Lower lobe of right lung (tissue), 2 donors: ENCODE results near the gene LIN9. TPM values are rescaled to one million over a fixed set of nuclear protein-coding genes. Genes with fewer than 3 reads are reported as not detected.
"Not testable (repeated sequence)": the region's sequence is repeated elsewhere in the genome, so short reads cannot be mapped to it uniquely, and the experiment has no call there.

Experiments used
- ATAC-seq, 2 donors: fragments of 200-7000 bp; cut with Tn5 transposase; one replicate each; pipeline ENCODE4 v1.9.1; 2020 to 2022; ENCODE audit warnings: mild to moderate bottlenecking in 2 of 2, moderate library complexity in 2 of 2
- DNase-seq: peaks from one replicate; pipeline ENCODE4 v3.0.0-alpha.2; 2020
- H3K27ac ChIP-seq: fragments of 200-600 bp; one replicate; pipeline ENCODE4 v1.8.0; 2022
- H3K27me3 ChIP-seq: fragments of 200-600 bp; one replicate; pipeline ENCODE4 v1.8.0; 2022; ENCODE audit warnings: low read depth
- H3K36me3 ChIP-seq: fragments of 200-600 bp; one replicate; pipeline ENCODE4 v1.8.0; 2022; ENCODE audit warnings: mild to moderate bottlenecking
- H3K4me1 ChIP-seq: fragments of 200-600 bp; one replicate; pipeline ENCODE4 v1.8.0; 2022
- H3K4me3 ChIP-seq: fragments of 200-600 bp; one replicate; pipeline ENCODE4 v1.8.0; 2022; ENCODE audit warnings: mild to moderate bottlenecking
- H3K9me3 ChIP-seq: fragments of 200-600 bp; one replicate; pipeline ENCODE4 v1.8.0; 2022
- intact Hi-C: fragments of 100-400 bp; cut with DNase I; formaldehyde crosslinking; loops from one replicate; pipeline ENCODE4 v1.11.0; 2022
- total RNA-seq: library from RNA; stranded (reverse); fragmentation: NEBNext Ultra II Directional; extraction: Animal tissue kit (Norgen Biotek cat#: 25700); gene quantifications from one replicate; pipeline ENCODE4 v1.2.1, GENCODE V29; 2021
- TF ChIP-seq, protein P1 (sequence below): fragments of 200-600 bp; IDR thresholded peaks from one replicate; pipeline ENCODE4 v1.8.0; 2022; ENCODE audit warnings: antibody characterized with exemption, mild to moderate bottlenecking
- donor health status: DM: no; HTN: yes; CAD: no; lungs with severe emphysema.

The LIN9 gene
- total RNA-seq, 1 donor from 2014 or later, result 3.5 TPM

DNA sequence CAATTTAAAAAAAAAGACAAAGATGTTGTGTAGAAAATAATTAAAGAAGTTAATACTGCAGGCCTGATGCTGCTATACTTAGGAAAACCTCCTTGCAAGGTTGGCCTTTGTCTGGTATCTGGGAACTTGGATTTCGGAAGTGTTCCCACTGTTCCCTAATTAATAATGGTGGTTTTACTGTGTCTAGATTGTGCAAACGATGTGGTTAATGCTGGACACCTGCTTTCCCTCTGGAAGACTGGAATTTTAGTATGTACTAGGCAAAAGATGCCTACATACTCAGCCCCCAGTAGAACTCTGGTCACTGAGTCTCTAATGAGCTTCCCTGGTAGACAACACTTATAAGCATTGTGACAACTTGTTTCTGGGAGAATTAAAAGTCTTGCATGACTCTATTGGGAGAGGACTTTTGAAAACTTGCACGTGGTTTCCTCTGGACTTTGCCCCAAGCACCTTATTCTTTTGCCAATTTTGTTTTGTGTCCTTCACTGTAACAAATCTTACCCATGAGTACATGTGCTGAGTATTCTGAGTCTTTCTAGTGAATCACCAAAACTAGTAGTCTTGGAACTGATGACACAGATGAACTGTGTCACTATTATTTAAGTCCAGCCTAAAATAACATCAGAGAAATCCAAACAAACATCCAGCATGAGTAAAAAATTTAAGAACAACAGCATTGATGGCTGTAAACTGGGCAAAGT, 40.4 kb downstream of the LIN9 start:
- no peak for ATAC-seq
- Histone ChIP-seq H3K4me3 (no peak overlapping the region), H3K4me1 (no peaks in the 10 kb centered on the region), H3K36me3 (peaks cover 4% of the 10 kb centered on the region), H3K27me3 (no peaks in the 10 kb centered on the region), H3K9me3 (no peaks in the 10 kb centered on the region), H3K27ac (no peak overlapping the region)
- TF ChIP-seq, protein P1, sequence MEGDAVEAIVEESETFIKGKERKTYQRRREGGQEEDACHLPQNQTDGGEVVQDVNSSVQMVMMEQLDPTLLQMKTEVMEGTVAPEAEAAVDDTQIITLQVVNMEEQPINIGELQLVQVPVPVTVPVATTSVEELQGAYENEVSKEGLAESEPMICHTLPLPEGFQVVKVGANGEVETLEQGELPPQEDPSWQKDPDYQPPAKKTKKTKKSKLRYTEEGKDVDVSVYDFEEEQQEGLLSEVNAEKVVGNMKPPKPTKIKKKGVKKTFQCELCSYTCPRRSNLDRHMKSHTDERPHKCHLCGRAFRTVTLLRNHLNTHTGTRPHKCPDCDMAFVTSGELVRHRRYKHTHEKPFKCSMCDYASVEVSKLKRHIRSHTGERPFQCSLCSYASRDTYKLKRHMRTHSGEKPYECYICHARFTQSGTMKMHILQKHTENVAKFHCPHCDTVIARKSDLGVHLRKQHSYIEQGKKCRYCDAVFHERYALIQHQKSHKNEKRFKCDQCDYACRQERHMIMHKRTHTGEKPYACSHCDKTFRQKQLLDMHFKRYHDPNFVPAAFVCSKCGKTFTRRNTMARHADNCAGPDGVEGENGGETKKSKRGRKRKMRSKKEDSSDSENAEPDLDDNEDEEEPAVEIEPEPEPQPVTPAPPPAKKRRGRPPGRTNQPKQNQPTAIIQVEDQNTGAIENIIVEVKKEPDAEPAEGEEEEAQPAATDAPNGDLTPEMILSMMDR, result no peak
- DNase-seq, result no peak
- intact Hi-C loops, result no loop called here

DNA sequence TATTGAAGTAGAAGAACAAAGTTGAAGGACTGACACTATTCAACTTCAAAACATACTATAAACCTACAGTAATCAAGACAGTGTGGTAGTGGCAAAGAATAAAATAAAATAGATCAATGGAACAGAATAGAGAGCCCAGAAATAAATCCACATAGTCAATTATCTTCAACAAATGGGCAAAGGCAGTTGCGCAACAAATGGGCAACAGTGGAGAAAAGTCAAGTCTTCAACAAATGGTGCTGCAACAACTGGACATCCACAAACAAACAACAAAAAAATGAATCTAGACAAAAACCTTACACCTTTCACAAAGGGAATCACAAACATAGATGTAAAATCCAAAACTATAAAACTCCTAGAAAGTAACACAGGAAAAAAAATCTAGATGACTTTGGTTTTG, 47.1 kb downstream of the LIN9 start:
- Histone ChIP-seq H3K4me3 (no peak overlapping the region), H3K27me3 (no peaks in the 10 kb centered on the region)

DNA sequence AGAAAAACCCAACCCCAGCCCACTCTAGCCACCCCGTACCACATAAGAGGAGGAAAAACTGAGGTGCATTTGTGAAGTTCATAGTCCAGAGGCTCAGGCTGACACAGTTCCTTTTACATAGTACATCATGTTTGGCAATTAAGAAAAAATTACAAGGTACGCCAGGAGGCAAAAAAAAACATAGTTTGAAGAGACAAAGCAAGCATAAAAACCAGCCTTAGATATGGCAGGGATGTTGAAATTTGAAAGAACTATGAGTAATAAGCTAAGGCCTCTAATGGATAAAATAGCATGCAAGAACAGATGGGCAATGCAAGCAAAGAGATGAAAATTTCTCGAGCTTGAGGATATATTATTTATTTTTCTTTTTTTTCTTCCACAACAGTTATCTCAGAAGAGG, 53.6 kb downstream of the LIN9 start:
- Histone ChIP-seq H3K36me3 (no peaks in the 10 kb centered on the region), H3K4me3 (no peak overlapping the region), H3K27me3 (no peaks in the 10 kb centered on the region), H3K9me3 (peaks cover 5% of the 10 kb centered on the region), H3K27ac (no peak overlapping the region), H3K4me1 (no peaks in the 10 kb centered on the region)
- TF ChIP-seq, protein P1, result no peak
- no peak for DNase-seq
- intact Hi-C loops, result no loop called here
- no peak for ATAC-seq

More for the DNA sequence above, 47.1 kb downstream of the LIN9 start:
- ATAC-seq (no peak), DNase-seq (no peak)
- intact Hi-C loops, result no loop called here
- Histone ChIP-seq H3K9me3 (peaks cover 5% of the 10 kb centered on the region), H3K36me3 (peaks cover 4% of the 10 kb centered on the region), H3K4me1 (no peaks in the 10 kb centered on the region), H3K27ac (no peak overlapping the region)
- TF ChIP-seq, protein P1, result no peak

DNA sequence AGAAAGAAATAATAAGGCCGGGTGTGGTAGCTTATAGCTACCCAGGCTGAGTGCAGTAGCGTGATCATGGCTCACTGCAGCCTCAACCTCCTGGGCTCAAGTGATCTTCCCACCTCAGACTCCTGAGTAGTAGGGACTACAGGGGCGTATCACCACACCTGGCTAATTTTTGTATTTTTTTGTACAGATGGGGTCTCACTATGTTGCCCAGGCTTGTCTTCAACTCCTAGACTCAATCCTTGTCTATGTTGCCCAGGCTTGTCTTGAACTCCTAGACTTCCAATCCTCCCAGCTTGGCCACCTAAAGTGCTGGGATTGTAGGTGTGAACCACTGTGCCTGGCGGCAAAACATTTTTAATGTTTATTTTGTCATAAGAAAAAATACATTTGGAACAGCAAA, 55.0 kb downstream of the LIN9 start:
- TF ChIP-seq, protein P1, result no peak
- Histone ChIP-seq H3K9me3 (no peaks in the 10 kb centered on the region), H3K4me1 (no peaks in the 10 kb centered on the region), H3K27ac (no peak overlapping the region), H3K36me3 (no peaks in the 10 kb centered on the region), H3K4me3 (no peak overlapping the region), H3K27me3 (no peaks in the 10 kb centered on the region)
- intact Hi-C loops, result no loop called here
- DNase-seq (no peak), ATAC-seq (no peak)

DNA sequence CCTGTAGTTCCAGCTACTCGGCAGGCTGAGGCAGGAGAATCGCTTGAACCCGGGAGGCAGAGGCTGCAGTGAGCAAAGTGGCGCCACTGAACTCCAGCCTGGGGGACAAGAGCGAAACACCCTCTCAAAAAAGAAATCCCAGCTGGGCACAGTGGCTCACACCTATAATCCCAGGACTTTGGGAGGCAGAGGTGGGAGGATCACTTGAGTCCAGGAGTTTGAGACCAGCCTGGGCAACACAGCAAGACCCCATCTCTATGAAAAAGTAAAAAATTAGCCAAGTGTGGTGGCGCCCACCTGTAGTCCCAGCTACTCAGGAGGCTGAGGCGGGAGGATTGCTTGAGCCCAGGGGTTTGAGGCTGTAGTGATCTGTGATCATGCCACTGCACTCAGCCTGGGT, 56.1 kb downstream of the LIN9 start:
- H3K27me3 ChIP-seq, DNase-seq, ATAC-seq, H3K27ac ChIP-seq, H3K4me3 ChIP-seq, H3K4me1 ChIP-seq, H3K9me3 ChIP-seq, H3K36me3 ChIP-seq, intact Hi-C loops: not testable (repeated sequence)

DNA sequence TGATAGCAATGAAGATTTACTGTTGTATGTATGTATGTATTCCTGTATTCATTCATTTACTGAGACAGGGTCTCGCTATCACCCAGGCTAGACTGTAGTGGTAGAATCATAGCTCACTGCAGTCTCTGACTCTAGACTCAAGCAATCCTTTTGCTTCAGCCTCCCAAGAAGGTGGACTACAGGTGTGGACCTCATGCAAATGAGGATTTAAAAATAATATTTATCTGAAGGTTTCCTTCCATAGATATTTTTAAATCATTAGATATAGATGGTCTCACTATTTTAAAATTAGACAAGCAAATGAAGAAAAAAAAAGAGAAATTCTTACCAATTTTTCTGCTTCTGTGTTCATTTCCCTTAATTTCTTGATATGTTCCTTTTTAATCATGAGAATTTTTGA, 58.5 kb downstream of the LIN9 start:
- DNase-seq (no peak), ATAC-seq (no peak)
- TF ChIP-seq, protein P1, result no peak
- H3K4me3 ChIP-seq, result no peak overlapping the region
- no peaks in the 10 kb centered on the region for H3K9me3 ChIP-seq
- H3K4me1 ChIP-seq, result peaks cover 4% of the 10 kb centered on the region
- no peak overlapping the region for H3K27ac ChIP-seq
- no peaks in the 10 kb centered on the region for H3K36me3 ChIP-seq
- intact Hi-C loops, result no loop called here
- H3K27me3 ChIP-seq, result no peaks in the 10 kb centered on the region
